ENCODE measurements around the gene GARIN1A.

GARIN1A gene

DNA sequence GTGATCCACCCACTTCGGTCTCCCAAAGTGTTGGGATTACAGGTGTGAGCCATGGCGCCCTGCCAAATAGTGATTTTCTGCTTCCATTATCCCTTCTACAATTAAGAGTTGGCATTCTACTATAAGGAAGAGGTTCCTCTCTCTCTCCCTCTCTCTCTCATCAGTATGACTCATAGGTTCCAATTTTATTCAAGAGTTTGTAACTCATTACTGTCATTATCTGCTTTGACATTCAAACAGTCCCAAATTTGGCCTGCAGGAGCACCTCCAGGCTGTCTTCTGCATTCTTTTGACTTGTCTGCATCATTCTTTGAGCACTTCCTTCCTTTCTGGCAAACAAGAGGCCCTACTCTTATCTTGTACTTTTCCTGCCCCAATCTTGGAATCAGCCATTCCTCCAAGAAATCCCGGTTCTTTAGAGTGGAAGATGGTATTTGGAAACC is 33.8 kb downstream of the GARIN1A start:
- Histone ChIP-seq H3K27me3 (ENCODE audit: control insufficient read depth, insufficient read depth, low read length) (no peaks in the 10 kb centered on the region), H3K4me1 (ENCODE audit: control insufficient read depth, insufficient read depth, low read length) (no peaks in the 10 kb centered on the region), H3K36me3 (ENCODE audit: control insufficient read depth, insufficient read depth, low read length) (no peaks in the 10 kb centered on the region), H3K9me3 (ENCODE audit: control insufficient read depth, low read length) (no peaks in the 10 kb centered on the region), H3K9ac (ENCODE audit: low read length) (no peak overlapping the region), H3K4me3 (ENCODE audit: low read length) (no peak overlapping the region)

DNA sequence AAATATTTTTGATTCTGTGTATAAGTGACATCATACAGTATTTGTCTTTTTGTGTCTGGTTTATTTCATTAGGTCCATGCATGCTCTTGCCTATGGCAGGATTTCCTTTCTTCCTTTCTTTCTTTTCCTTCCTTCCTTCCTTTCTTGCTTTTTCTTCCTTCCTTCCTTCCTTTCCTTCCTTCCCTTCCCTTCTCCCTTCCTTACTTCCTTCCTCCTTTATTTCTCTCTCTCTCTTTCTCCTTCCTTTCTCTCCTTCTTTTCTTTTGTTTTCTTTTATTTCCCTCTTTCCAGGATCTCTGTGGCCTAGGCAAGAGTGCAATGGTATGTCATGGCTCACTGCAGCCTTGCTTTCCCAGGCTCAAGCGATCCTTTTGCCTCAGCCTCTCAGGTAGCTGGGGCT is 35.7 kb downstream of the GARIN1A start:
- Histone ChIP-seq H3K27me3 (ENCODE audit: control insufficient read depth, insufficient read depth, low read length) (no peaks in the 10 kb centered on the region), H3K36me3 (ENCODE audit: control insufficient read depth, insufficient read depth, low read length) (no peaks in the 10 kb centered on the region), H3K9me3 (ENCODE audit: control insufficient read depth, low read length) (no peaks in the 10 kb centered on the region), H3K4me3 (ENCODE audit: low read length) (no peak overlapping the region), H3K9ac (ENCODE audit: low read length) (no peak overlapping the region), H3K4me1 (ENCODE audit: control insufficient read depth, insufficient read depth, low read length) (no peaks in the 10 kb centered on the region)

DNA sequence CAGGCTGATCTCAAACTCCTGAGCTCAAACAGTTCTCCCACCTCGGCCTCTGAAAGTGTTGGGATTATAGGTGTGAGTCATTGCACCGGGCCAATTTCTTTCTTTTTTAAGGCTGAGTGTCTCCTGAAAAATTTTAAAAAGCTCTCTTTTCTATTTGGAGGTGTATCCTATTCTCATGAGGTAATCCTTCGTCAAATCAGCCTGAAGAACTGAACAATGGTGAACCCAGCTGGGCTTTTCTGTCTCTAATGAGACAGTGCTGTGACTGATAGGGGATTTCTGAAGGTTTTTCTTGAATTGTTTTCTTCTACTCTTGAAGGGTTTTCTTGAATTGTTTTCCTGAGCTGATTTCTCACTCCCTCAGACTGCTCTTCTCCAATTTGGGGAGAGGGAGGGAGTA is 36.1 kb downstream of the GARIN1A start:
- no peaks in the 10 kb centered on the region for H3K27me3 ChIP-seq (ENCODE audit: control insufficient read depth, insufficient read depth, low read length)
- no peak overlapping the region for H3K4me3 ChIP-seq (ENCODE audit: low read length)
- no peaks in the 10 kb centered on the region for H3K9me3 ChIP-seq (ENCODE audit: control insufficient read depth, low read length)
- H3K4me1 ChIP-seq (ENCODE audit: control insufficient read depth, insufficient read depth, low read length), result no peaks in the 10 kb centered on the region
- no peak overlapping the region for H3K9ac ChIP-seq (ENCODE audit: low read length)
- H3K36me3 ChIP-seq (ENCODE audit: control insufficient read depth, insufficient read depth, low read length), result no peaks in the 10 kb centered on the region

DNA sequence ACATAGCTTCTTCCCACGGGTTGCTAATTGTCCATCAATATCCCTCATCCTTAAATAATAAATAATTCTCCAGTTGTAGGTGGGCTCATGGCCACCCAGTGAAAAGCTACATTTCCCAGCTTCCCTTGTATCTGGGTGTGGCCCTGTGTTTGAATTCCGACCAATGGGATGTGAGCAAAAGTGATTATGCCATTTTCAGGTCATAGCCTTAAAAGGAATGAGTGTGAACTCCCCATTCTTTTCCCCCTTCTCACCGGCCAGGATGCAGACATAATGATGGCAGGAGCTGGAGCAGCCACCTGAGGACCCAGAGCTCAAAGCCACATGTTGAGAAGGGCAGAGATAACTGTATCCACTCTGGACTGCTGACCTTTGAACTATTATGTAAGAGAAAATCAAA is 36.7 kb downstream of the GARIN1A start:
- no peak overlapping the region for H3K4me3 ChIP-seq (ENCODE audit: low read length)
- H3K9ac ChIP-seq (ENCODE audit: low read length), result no peak overlapping the region
- H3K36me3 ChIP-seq (ENCODE audit: control insufficient read depth, insufficient read depth, low read length), result no peaks in the 10 kb centered on the region
- H3K4me1 ChIP-seq (ENCODE audit: control insufficient read depth, insufficient read depth, low read length), result no peaks in the 10 kb centered on the region
- no peaks in the 10 kb centered on the region for H3K27me3 ChIP-seq (ENCODE audit: control insufficient read depth, insufficient read depth, low read length)
- no peaks in the 10 kb centered on the region for H3K9me3 ChIP-seq (ENCODE audit: control insufficient read depth, low read length)

DNA sequence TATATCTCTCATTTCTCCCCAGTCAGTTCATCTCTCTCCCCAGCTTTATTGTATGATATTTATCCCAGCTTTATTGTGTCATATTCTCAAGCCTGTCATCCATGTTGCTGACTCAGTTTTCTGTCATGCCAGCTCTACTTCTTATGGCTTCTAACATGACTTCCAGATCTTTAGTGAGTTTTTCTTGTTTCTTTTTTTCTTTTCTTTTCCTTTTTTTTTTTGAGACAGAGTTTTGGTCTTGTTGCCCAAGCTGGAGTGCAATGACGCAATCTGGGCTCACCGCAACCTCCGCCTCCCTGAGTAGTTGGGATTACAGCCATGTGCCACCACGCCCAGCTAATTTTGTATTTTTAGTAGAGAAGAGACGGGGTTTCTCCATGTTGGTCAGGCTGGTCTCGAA is 38.4 kb downstream of the GARIN1A start:
- H3K27me3 ChIP-seq (ENCODE audit: control insufficient read depth, insufficient read depth, low read length), result no peaks in the 10 kb centered on the region
- no peak overlapping the region for H3K9ac ChIP-seq (ENCODE audit: low read length)
- H3K4me3 ChIP-seq (ENCODE audit: low read length), result no peak overlapping the region
- H3K4me1 ChIP-seq (ENCODE audit: control insufficient read depth, insufficient read depth, low read length), result no peaks in the 10 kb centered on the region
- H3K9me3 ChIP-seq (ENCODE audit: control insufficient read depth, low read length), result no peaks in the 10 kb centered on the region
- no peaks in the 10 kb centered on the region for H3K36me3 ChIP-seq (ENCODE audit: control insufficient read depth, insufficient read depth, low read length)

DNA sequence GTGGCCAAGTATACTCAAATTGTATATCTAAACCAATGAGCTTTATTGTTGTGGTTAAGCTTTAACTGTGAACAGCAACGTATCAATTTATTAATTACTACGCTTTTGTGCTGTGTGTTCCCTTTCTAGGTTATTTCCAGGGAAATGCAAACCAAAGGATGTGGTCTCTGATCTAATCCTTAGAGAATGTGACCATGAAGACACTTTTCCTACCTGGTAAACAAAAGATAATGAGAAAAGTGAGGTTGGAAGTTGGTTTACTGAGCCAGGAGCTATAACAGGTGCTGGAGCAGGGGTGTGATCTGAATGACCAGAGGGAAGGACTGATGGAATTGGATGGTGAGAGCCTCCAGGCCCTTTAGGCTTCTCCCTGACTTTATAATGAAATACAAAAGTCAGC is 41.7 kb downstream of the GARIN1A start:
- no peaks in the 10 kb centered on the region for H3K27me3 ChIP-seq (ENCODE audit: control insufficient read depth, insufficient read depth, low read length)
- no peaks in the 10 kb centered on the region for H3K9me3 ChIP-seq (ENCODE audit: control insufficient read depth, low read length)
- no peak overlapping the region for H3K9ac ChIP-seq (ENCODE audit: low read length)
- no peaks in the 10 kb centered on the region for H3K36me3 ChIP-seq (ENCODE audit: control insufficient read depth, insufficient read depth, low read length)
- no peaks in the 10 kb centered on the region for H3K4me1 ChIP-seq (ENCODE audit: control insufficient read depth, insufficient read depth, low read length)
- H3K4me3 ChIP-seq (ENCODE audit: low read length), result no peak overlapping the region

DNA sequence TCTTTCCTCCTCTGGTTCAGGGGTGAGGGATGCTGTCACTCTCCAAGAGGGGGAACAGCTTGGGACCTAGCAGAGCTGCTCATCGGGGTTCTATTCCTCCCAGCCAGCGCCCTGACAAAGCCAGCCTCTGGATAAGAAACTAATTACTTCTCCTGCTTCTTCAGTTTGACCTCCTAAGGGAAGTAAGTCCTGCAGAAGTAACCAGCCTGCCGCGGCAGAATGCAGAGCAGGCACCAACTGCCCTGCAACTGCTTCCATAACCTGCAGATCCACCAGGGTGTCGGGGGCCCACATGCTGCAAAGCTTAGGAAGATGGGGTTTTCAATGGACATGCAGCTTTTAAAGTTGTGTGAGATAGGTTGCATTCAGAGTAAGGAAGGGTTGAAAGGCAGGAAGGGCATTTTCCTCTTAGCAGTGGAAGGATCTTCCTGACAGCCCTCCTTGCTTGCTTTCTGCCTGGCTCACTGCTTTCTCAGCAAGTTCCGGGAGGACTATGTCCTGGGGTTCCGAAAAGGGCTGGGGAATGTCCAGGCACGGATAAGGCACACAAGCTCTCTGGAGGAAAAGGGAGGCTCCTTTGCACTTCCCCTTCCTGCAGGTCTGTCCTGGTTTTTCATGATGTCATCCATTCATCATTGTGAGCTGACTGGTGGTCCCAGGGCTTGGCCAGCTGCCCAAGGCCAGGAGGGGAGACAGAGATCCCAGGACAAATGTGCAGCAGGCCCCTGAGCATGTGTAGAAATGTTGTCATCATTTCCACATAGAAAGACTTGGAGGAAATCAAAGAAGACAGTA is 42.8 kb downstream of the GARIN1A start:
- H3K4me3 ChIP-seq (ENCODE audit: low read length), result no peak overlapping the region
- H3K36me3 ChIP-seq (ENCODE audit: control insufficient read depth, insufficient read depth, low read length), result no peaks in the 10 kb centered on the region
- no peaks in the 10 kb centered on the region for H3K9me3 ChIP-seq (ENCODE audit: control insufficient read depth, low read length)
- H3K4me1 ChIP-seq (ENCODE audit: control insufficient read depth, insufficient read depth, low read length), result no peaks in the 10 kb centered on the region
- H3K27me3 ChIP-seq (ENCODE audit: control insufficient read depth, insufficient read depth, low read length), result no peaks in the 10 kb centered on the region
- H3K9ac ChIP-seq (ENCODE audit: low read length), result no peak overlapping the region

DNA sequence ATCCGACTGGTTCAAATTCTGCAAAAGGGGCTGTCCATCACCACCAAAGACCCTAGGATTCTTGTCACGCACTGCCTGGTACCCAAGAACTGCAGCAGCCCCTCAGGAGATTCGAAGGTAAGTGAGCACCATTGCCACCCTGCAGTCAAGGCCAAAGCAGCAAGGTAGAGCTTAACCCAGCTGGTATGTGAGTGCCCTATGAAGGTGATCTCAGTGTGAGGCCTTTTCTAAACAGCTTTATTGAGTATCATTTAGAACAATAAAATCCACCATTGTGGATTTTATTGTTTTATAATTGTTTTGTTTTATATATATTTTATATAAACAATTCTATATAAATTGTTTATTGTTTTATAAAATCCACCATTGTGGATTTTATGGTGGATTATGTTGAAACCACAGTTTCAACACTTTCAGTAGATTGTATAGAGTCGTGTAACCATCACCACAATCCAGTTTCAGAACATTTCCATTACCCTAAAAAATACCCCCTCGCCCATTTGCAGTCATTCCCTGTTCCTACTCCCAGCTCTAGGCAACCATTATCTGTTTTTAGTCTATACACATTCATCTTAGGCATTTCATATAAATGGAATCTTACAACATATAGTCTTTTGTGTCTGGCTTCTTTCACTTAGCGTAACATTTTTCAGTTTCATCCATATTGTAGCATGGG is 47.0 kb downstream of the GARIN1A start:
- H3K27me3 ChIP-seq (ENCODE audit: control insufficient read depth, insufficient read depth, low read length), result no peaks in the 10 kb centered on the region
- no peaks in the 10 kb centered on the region for H3K4me1 ChIP-seq (ENCODE audit: control insufficient read depth, insufficient read depth, low read length)
- no peaks in the 10 kb centered on the region for H3K9me3 ChIP-seq (ENCODE audit: control insufficient read depth, low read length)
- no peak overlapping the region for H3K4me3 ChIP-seq (ENCODE audit: low read length)
- no peak overlapping the region for H3K9ac ChIP-seq (ENCODE audit: low read length)
- H3K36me3 ChIP-seq (ENCODE audit: control insufficient read depth, insufficient read depth, low read length), result no peaks in the 10 kb centered on the region

DNA sequence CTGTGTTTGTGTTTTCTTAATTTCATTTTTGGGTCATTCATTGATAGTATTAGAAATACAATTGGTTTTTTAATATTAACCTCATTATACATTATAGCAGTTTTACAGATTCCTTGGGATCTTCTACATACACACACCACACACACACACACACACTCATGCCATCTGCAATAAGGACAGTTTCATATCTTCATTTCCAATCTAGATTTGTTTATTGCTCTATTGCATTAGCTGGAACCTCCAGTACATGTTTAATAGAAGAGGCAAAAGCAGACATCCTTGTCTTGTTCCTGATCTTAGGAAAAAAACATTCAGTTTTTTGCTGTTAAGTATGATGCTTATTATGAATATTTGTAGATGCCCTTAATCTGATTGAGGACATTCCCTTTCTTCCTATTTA is 49.3 kb downstream of the GARIN1A start:
- no peak overlapping the region for H3K4me3 ChIP-seq (ENCODE audit: low read length)
- no peaks in the 10 kb centered on the region for H3K36me3 ChIP-seq (ENCODE audit: control insufficient read depth, insufficient read depth, low read length)
- no peak overlapping the region for H3K9ac ChIP-seq (ENCODE audit: low read length)
- no peaks in the 10 kb centered on the region for H3K27me3 ChIP-seq (ENCODE audit: control insufficient read depth, insufficient read depth, low read length)
- no peaks in the 10 kb centered on the region for H3K9me3 ChIP-seq (ENCODE audit: control insufficient read depth, low read length)
- H3K4me1 ChIP-seq (ENCODE audit: control insufficient read depth, insufficient read depth, low read length), result no peaks in the 10 kb centered on the region

Data from mucosa of stomach (tissue), 1 donor.